ENCODE results near the gene ZBTB7C. TPM values are rescaled to one million over a fixed set of nuclear protein-coding genes. Genes with fewer than 3 reads are reported as not detected.

ZBTB7C gene
- total RNA-seq, 3 donors from 2014 or later = 5.6 to 26.5 (median 6.1) TPM

GRCh38 chr18:48176909-48177308, 232.3 kb downstream of the ZBTB7C start:
- Histone ChIP-seq H3K27ac (no peak overlapping the region), H3K27me3 (no peaks in the 10 kb centered on the region), H3K4me3 (no peak overlapping the region), H3K9me3 (no peaks in the 10 kb centered on the region), H3K36me3 (no peaks in the 10 kb centered on the region), H3K4me1 (no peaks in the 10 kb centered on the region)
- intact Hi-C loops (cut with DNase I; ENCODE audit: low total_unique reads) = no loop called here
- no peak for DNase-seq (ENCODE audit: low spot score in 2 of 2)
- TF ChIP-seq POLR2AphosphoS5 (IDR thresholded peaks at IDR 0.05) (no peak), POLR2A (IDR thresholded peaks at IDR 0.05) (no peak), CTCF (IDR thresholded peaks at IDR 0.05) (no peak)

GRCh38 chr18:48173557-48173956, 235.6 kb downstream of the ZBTB7C start:
- Histone ChIP-seq H3K4me1 (no peaks in the 10 kb centered on the region), H3K9me3 (no peaks in the 10 kb centered on the region), H3K27me3 (no peaks in the 10 kb centered on the region), H3K36me3 (no peaks in the 10 kb centered on the region), H3K27ac (no peak overlapping the region), H3K4me3 (no peak overlapping the region)
- DNase-seq (ENCODE audit: low spot score in 2 of 2) = no peak
- intact Hi-C loops (cut with DNase I; ENCODE audit: low total_unique reads) = no loop called here
- TF ChIP-seq CTCF (IDR thresholded peaks at IDR 0.05) (no peak), POLR2A (IDR thresholded peaks at IDR 0.05) (no peak), POLR2AphosphoS5 (IDR thresholded peaks at IDR 0.05) (no peak)

- Histone ChIP-seq H3K9me3 (no peaks in the 10 kb centered on the region), H3K36me3 (no peaks in the 10 kb centered on the region), H3K27me3 (no peaks in the 10 kb centered on the region), H3K4me3 (no peak overlapping the region), H3K4me1 (no peaks in the 10 kb centered on the region), H3K27ac (no peak overlapping the region)
- no peak for DNase-seq (ENCODE audit: low spot score in 2 of 2)
- TF ChIP-seq CTCF (IDR thresholded peaks at IDR 0.05) (no peak), POLR2A (IDR thresholded peaks at IDR 0.05) (no peak), POLR2AphosphoS5 (IDR thresholded peaks at IDR 0.05) (no peak)
- intact Hi-C loops (cut with DNase I; ENCODE audit: low total_unique reads) = no loop called here
These were observed 236.8 kb downstream of the ZBTB7C start for GRCh38 chr18:48172226-48173006.

GRCh38 chr18:48171490-48172188, 237.5 kb downstream of the ZBTB7C start:
- DNase-seq (ENCODE audit: low spot score in 2 of 2) = no peak
- Histone ChIP-seq H3K9me3 (no peaks in the 10 kb centered on the region), H3K27me3 (no peaks in the 10 kb centered on the region), H3K4me3 (no peak overlapping the region), H3K4me1 (peaks cover 0 to 3% of the 10 kb centered on the region in 2 donors), H3K27ac (no peak overlapping the region), H3K36me3 (no peaks in the 10 kb centered on the region)
- TF ChIP-seq CTCF (IDR thresholded peaks at IDR 0.05) (no peak), POLR2AphosphoS5 (IDR thresholded peaks at IDR 0.05) (no peak), POLR2A (IDR thresholded peaks at IDR 0.05) (no peak)
- intact Hi-C loops (cut with DNase I; ENCODE audit: low total_unique reads) = no loop called here

GRCh38 chr18:48170651-48171050, 238.5 kb downstream of the ZBTB7C start:
- TF ChIP-seq CTCF (IDR thresholded peaks at IDR 0.05) = no peak
- TF ChIP-seq POLR2AphosphoS5 (IDR thresholded peaks at IDR 0.05) = no peak
- TF ChIP-seq POLR2A (IDR thresholded peaks at IDR 0.05) = no peak
- peaks cover 0 to 3% of the 10 kb centered on the region in 2 donors for H3K4me1 ChIP-seq
- H3K4me3 ChIP-seq = no peak overlapping the region
- no peaks in the 10 kb centered on the region for H3K36me3 ChIP-seq
- no peak overlapping the region for H3K27ac ChIP-seq
- no peak for DNase-seq (ENCODE audit: low spot score in 2 of 2)
- H3K9me3 ChIP-seq = no peaks in the 10 kb centered on the region
- H3K27me3 ChIP-seq = no peaks in the 10 kb centered on the region
- intact Hi-C loops (cut with DNase I; ENCODE audit: low total_unique reads) = no loop called here
